Measurements from ENCODE around the gene GSS. TPM values are rescaled to one million over a fixed set of nuclear protein-coding genes. Genes with fewer than 3 reads are reported as not detected.

Gene GSS
- total RNA-seq, 1 donor from 2014 or later, result 48.3 TPM

DNA sequence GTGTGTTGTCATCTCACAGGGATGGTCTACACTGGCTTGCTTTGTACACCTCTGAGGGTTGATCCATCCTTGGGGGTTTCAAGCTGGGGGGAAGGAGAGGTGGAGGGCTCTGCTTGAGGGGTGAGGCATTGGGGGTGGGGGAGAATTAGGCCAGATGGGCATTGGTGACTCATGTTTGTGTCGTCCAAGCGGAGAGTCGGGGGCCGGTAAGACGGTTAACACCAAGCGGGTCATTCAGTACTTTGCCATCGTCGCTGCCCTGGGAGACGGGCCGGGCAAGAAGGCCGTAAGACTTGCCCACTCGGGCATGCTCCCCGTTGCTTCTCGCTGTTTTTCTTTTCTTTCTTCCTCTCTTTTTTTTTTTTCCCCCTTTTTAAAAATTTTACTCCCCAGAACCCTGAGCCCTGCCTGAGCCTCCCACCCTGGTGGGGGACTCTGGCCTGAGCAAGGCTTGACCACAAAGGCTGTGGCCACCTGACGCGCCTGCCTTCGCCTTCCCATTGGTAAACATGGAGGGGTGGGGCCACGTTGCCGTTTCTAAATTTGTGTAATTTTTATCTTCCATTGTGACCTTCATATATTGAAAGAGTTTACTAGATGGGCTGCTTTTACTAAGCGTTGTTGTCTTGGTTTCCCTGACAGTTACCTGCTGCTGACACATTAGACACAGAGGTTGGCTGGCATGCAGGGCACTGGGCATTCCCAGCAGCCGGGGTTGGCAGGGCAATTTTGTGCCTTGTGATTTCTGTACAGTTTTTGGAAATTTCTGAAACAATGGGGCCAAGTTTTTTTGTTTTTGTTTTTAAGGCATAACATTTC is 26.9 kb upstream of the GSS start:
- Mint-ChIP-seq H3K4me3 (ENCODE audit: unreplicated experiment) (no peak overlapping the region), H3K36me3 (ENCODE audit: low read depth, unreplicated experiment) (peaks cover 4% of the 10 kb centered on the region), H3K27ac (ENCODE audit: unreplicated experiment) (no peak overlapping the region), H3K4me1 (ENCODE audit: unreplicated experiment) (peaks cover 23% of the 10 kb centered on the region), H3K9me3 (ENCODE audit: unreplicated experiment) (no peaks in the 10 kb centered on the region), H3K27me3 (ENCODE audit: unreplicated experiment) (peaks cover 14% of the 10 kb centered on the region)
- TF ChIP-seq, protein P1, sequence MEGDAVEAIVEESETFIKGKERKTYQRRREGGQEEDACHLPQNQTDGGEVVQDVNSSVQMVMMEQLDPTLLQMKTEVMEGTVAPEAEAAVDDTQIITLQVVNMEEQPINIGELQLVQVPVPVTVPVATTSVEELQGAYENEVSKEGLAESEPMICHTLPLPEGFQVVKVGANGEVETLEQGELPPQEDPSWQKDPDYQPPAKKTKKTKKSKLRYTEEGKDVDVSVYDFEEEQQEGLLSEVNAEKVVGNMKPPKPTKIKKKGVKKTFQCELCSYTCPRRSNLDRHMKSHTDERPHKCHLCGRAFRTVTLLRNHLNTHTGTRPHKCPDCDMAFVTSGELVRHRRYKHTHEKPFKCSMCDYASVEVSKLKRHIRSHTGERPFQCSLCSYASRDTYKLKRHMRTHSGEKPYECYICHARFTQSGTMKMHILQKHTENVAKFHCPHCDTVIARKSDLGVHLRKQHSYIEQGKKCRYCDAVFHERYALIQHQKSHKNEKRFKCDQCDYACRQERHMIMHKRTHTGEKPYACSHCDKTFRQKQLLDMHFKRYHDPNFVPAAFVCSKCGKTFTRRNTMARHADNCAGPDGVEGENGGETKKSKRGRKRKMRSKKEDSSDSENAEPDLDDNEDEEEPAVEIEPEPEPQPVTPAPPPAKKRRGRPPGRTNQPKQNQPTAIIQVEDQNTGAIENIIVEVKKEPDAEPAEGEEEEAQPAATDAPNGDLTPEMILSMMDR (IDR thresholded peaks at IDR 0.05; ENCODE audit: unreplicated experiment), result no peak
- no peak for DNase-seq (ENCODE audit: low spot score)

DNA sequence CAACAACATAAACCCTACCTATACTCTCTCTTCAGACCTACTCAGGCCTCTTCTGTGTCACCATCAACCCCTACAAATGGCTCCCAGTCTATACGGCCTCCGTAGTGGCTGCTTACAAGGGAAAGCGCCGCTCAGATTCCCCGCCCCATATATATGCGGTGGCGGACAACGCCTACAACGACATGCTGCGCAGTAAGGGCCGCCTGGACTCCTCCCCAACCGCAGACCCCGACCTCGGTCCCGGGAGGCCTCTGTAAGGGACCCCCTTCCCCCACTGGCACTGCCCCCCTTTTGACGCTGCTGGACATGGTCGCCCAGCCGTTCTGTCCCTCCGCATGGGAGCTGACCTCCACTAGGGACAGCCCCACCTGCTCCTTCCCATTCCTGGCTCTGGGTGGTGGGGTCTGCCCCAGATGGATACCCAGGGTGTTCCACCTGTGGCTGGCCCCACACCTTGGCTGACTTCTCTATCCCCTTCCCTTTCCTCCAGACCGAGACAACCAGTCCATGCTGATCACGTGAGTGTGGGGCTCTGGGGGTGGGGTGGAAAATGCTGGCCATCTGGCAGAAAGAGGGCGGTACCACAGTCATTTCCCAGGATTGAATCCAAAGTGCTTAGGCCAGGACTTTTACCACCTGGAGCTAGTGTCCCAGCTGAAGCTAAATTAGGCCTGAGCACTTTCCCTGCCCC is 25.1 kb upstream of the GSS start:
- Mint-ChIP-seq H3K4me1 (ENCODE audit: unreplicated experiment) (peaks cover 22% of the 10 kb centered on the region), H3K27me3 (ENCODE audit: unreplicated experiment) (peaks cover 11% of the 10 kb centered on the region), H3K27ac (ENCODE audit: unreplicated experiment) (no peak overlapping the region), H3K9me3 (ENCODE audit: unreplicated experiment) (no peaks in the 10 kb centered on the region), H3K4me3 (ENCODE audit: unreplicated experiment) (no peak overlapping the region), H3K36me3 (ENCODE audit: low read depth, unreplicated experiment) (peaks cover 4% of the 10 kb centered on the region)
- TF ChIP-seq, protein P1 (IDR thresholded peaks at IDR 0.05; ENCODE audit: unreplicated experiment), result no peak
- DNase-seq (ENCODE audit: low spot score), result no peak

DNA sequence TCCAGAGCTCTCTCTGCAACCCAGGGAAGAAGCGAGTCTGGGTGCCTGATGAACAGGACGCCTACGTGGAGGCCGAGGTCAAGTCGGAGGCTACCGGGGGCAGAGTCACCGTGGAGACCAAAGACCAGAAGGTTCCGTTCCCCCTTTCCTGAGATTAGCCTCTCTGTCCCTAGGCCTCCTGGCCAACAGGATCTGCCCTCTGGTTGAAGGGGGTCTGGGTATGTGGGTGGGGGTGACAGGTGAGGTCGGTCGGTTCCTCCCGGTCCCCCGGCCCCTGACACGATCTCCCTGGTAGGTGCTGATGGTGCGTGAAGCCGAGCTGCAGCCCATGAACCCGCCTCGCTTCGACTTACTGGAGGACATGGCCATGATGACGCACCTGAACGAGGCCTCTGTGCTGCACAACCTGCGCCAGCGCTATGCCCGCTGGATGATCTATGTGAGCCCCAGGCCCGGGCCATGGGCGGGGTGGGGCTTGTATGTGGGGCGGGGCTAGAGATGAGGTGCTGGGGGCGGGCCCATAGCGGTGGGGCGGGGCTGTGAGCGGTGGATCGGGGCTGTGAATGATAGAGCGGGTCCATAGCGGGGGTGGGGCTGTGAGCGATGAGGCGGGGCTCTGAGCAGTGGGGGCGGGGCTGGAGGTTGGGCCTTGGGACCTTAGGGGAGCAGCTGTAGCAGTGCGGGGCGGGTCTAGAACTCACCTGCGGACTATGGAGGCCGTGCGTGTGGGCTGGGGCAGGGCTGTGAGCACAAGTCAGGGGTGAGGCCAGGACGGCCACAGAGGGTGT is 24.0 kb upstream of the GSS start:
- Mint-ChIP-seq H3K36me3 (ENCODE audit: low read depth, unreplicated experiment) (no peaks in the 10 kb centered on the region), H3K27ac (ENCODE audit: unreplicated experiment) (no peak overlapping the region), H3K4me3 (ENCODE audit: unreplicated experiment) (no peak overlapping the region), H3K4me1 (ENCODE audit: unreplicated experiment) (peaks cover 15% of the 10 kb centered on the region), H3K9me3 (ENCODE audit: unreplicated experiment) (no peaks in the 10 kb centered on the region), H3K27me3 (ENCODE audit: unreplicated experiment) (peaks cover 7% of the 10 kb centered on the region)
- TF ChIP-seq, protein P1 (IDR thresholded peaks at IDR 0.05; ENCODE audit: unreplicated experiment), result no peak
- no peak for DNase-seq (ENCODE audit: low spot score)

DNA sequence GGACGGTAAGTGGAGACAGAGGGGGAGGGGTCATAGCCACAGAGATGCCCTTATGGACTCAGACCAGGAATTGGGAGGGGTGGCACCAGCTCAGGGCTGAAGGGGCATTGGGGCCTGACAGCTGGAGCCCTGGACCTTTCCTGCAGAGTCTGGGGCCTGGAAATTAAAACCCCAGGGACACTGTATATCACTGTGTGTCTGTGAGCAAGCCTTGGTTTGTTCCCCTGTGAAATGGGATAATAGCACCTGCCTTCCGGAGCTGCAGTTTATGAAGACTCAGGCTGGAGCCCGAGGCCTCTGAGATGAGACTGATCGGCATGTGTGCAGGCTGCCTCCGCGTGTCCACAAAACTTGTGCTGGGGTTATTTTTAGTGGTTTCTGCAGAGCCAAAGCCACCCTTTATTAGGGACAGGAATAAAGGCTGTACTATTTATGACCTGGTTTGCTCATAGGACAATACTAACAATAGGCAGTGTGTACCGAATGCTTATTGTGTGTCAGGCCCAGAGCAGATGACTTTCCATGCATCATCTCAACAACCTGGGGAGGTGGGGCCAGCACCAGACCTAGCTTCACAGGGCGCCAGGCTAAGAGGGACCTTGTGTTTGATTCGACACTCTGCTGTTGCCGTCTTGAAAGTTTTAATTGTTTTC is 22.6 kb upstream of the GSS start:
- H3K4me3 Mint-ChIP-seq (ENCODE audit: unreplicated experiment), result no peak overlapping the region
- DNase-seq (ENCODE audit: low spot score), result no peak
- H3K36me3 Mint-ChIP-seq (ENCODE audit: low read depth, unreplicated experiment), result no peaks in the 10 kb centered on the region
- TF ChIP-seq, protein P1 (IDR thresholded peaks at IDR 0.05; ENCODE audit: unreplicated experiment), result no peak
- H3K27ac Mint-ChIP-seq (ENCODE audit: unreplicated experiment), result no peak overlapping the region
- H3K4me1 Mint-ChIP-seq (ENCODE audit: unreplicated experiment), result peaks cover 11% of the 10 kb centered on the region
- H3K27me3 Mint-ChIP-seq (ENCODE audit: unreplicated experiment), result peaks cover 4% of the 10 kb centered on the region
- no peaks in the 10 kb centered on the region for H3K9me3 Mint-ChIP-seq (ENCODE audit: unreplicated experiment)
